BE2C (cell line): Measurements from ENCODE around the gene CREM.

Source experiments
- DNase-seq: peaks from one replicate; pipeline ENCODE4 v3.0.0-alpha.2; 2020
- H3K27me3 ChIP-seq: fragments of 250-450 bp; sonication (Bioruptor Pico); 2 replicates; pipeline ENCODE4 v1.5.1; 2020; ENCODE audit warnings: mild to moderate bottlenecking
- H3K36me3 ChIP-seq: fragments of 250-450 bp; sonication (Bioruptor Pico); 2 replicates; pipeline ENCODE4 v1.5.1; 2020; ENCODE audit warnings: mild to moderate bottlenecking
- H3K4me1 ChIP-seq: fragments of 250-450 bp; sonication (Bioruptor Pico); 2 replicates; pipeline ENCODE4 v1.5.1; 2020
- H3K4me3 ChIP-seq: 2 replicates; pipeline ENCODE4 v1.5.1; 2011; ENCODE audit warnings: low read depth, low read length
- H3K9me3 ChIP-seq: fragments of 250-450 bp; sonication (Bioruptor Pico); 2 replicates; pipeline ENCODE4 v1.5.1; 2020
- CTCF ChIP-seq: IDR thresholded peaks from 2 replicates; pipeline ENCODE4 v1.5.1; 2012; ENCODE audit warnings: mild to moderate bottlenecking, low read depth, low read length

Gene CREM

GRCh38 chr10:35208536-35208935 is 81.9 kb downstream of the CREM start:
- Histone ChIP-seq H3K27me3 (no peaks in the 10 kb centered on the region), H3K36me3 (no peaks in the 10 kb centered on the region), H3K4me1 (no peaks in the 10 kb centered on the region), H3K9me3 (no peaks in the 10 kb centered on the region), H3K4me3 (no peak overlapping the region)
- no peak for DNase-seq
- TF ChIP-seq CTCF, result no peak

GRCh38 chr10:35208949-35209613 is 82.4 kb downstream of the CREM start:
- Histone ChIP-seq H3K9me3 (no peaks in the 10 kb centered on the region), H3K36me3 (no peaks in the 10 kb centered on the region), H3K4me1 (no peaks in the 10 kb centered on the region), H3K4me3 (no peak overlapping the region), H3K27me3 (no peaks in the 10 kb centered on the region)
- TF ChIP-seq CTCF, result no peak
- no peak for DNase-seq

GRCh38 chr10:35210961-35211360 is 84.3 kb downstream of the CREM start:
- no peak for TF ChIP-seq CTCF
- Histone ChIP-seq H3K4me1 (no peaks in the 10 kb centered on the region), H3K4me3 (no peak overlapping the region), H3K36me3 (no peaks in the 10 kb centered on the region), H3K27me3 (no peaks in the 10 kb centered on the region), H3K9me3 (no peaks in the 10 kb centered on the region)
- DNase-seq, result no peak

- DNase-seq, result no peak
- Histone ChIP-seq H3K27me3 (no peaks in the 10 kb centered on the region), H3K9me3 (no peaks in the 10 kb centered on the region), H3K36me3 (no peaks in the 10 kb centered on the region), H3K4me3 (no peak overlapping the region), H3K4me1 (no peaks in the 10 kb centered on the region)
- no peak for TF ChIP-seq CTCF
These were observed 84.7 kb downstream of the CREM start for GRCh38 chr10:35211390-35211789.

GRCh38 chr10:35212856-35213255 is 86.2 kb downstream of the CREM start:
- Histone ChIP-seq H3K4me3 (no peak overlapping the region), H3K9me3 (no peaks in the 10 kb centered on the region), H3K4me1 (no peaks in the 10 kb centered on the region), H3K36me3 (no peaks in the 10 kb centered on the region), H3K27me3 (no peaks in the 10 kb centered on the region)
- DNase-seq, result no peak
- TF ChIP-seq CTCF, result no peak

- Histone ChIP-seq H3K9me3 (no peaks in the 10 kb centered on the region), H3K4me1 (no peaks in the 10 kb centered on the region), H3K4me3 (no peak overlapping the region), H3K36me3 (no peaks in the 10 kb centered on the region), H3K27me3 (no peaks in the 10 kb centered on the region)
- no peak for DNase-seq
- TF ChIP-seq CTCF, result no peak
These were observed 87.1 kb downstream of the CREM start for GRCh38 chr10:35213699-35214098.
